ENCODE data around the gene NCK2. TPM values are rescaled to one million over a fixed set of nuclear protein-coding genes. Genes with fewer than 3 reads are reported as not detected.

Gene NCK2
- polyA plus RNA-seq, 1 donor from 2014 or later, result 19.6 TPM

GRCh38 chr2:105782646-105783045 lies 37.9 kb downstream of the NCK2 start:
- Mint-ChIP-seq H3K9me3 (no peaks in the 10 kb centered on the region), H3K36me3 (peaks cover 6% of the 10 kb centered on the region), H3K27ac (peak overlapping the region in 2 of 3 donors; percentile 31), H3K4me1 (peaks cover 39 to 63% (median 45%) of the 10 kb centered on the region in 3 donors), H3K4me3 (no peak overlapping the region), H3K27me3 (no peaks in the 10 kb centered on the region)

- Mint-ChIP-seq H3K27me3 (no peaks in the 10 kb centered on the region), H3K36me3 (peaks cover 8% of the 10 kb centered on the region), H3K4me3 (no peak overlapping the region), H3K4me1 (peaks cover 44 to 62% (median 44%) of the 10 kb centered on the region in 3 donors), H3K9me3 (no peaks in the 10 kb centered on the region), H3K27ac (peak overlapping the region in 1 of 3 donors; percentile 31)
Observed at GRCh38 chr2:105783151-105783738, 38.5 kb downstream of the NCK2 start.

DNA sequence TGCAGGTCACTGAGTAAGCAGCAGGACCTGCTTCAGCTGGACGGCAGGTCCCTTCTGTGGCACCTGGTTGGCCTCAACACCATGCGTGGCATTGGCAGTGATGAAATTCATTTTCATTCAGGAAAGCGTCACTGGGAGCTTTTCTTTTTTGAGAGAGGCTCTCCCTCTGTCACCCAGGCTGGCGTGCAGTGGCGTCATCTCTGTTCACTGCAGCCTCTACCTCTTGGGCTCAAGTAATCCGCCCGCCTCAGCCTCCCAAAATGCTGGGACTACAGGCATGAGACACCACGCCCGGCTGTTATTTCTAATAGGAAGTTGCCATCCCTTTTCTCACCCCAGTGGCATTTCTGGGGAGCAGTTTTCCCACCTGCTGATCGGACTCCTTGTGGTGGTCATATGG lies 39.3 kb downstream of the NCK2 start:
- Mint-ChIP-seq H3K4me1 (peaks cover 42 to 63% (median 50%) of the 10 kb centered on the region in 3 donors), H3K27ac (no peak overlapping the region), H3K9me3 (no peaks in the 10 kb centered on the region), H3K36me3 (peaks cover 8% of the 10 kb centered on the region), H3K4me3 (no peak overlapping the region), H3K27me3 (no peaks in the 10 kb centered on the region)

DNA sequence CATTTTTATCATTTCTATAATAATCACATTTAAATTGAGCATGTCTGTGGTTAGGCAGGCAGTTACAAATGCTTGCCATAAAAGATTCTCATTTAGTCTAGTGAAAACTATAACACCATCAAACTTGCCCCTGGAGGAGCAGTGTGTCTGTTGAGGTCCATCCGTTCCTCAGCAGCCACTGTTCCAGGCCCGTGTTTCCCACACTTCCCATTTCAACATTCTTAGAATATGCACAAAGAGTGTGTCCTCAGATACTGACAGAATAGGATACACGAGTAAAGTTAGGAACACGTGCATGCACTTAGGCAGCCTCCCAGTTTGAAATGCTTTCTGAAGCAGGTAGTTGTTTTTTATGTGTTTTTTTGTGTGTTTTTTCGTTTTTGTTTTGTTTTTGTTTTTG lies 39.9 kb downstream of the NCK2 start:
- no peaks in the 10 kb centered on the region for H3K9me3 Mint-ChIP-seq
- H3K36me3 Mint-ChIP-seq, result peaks cover 4% of the 10 kb centered on the region
- H3K4me1 Mint-ChIP-seq, result peaks cover 42 to 61% (median 49%) of the 10 kb centered on the region in 3 donors
- no peak overlapping the region for H3K27ac Mint-ChIP-seq
- H3K27me3 Mint-ChIP-seq, result no peaks in the 10 kb centered on the region
- H3K4me3 Mint-ChIP-seq, result no peak overlapping the region

DNA sequence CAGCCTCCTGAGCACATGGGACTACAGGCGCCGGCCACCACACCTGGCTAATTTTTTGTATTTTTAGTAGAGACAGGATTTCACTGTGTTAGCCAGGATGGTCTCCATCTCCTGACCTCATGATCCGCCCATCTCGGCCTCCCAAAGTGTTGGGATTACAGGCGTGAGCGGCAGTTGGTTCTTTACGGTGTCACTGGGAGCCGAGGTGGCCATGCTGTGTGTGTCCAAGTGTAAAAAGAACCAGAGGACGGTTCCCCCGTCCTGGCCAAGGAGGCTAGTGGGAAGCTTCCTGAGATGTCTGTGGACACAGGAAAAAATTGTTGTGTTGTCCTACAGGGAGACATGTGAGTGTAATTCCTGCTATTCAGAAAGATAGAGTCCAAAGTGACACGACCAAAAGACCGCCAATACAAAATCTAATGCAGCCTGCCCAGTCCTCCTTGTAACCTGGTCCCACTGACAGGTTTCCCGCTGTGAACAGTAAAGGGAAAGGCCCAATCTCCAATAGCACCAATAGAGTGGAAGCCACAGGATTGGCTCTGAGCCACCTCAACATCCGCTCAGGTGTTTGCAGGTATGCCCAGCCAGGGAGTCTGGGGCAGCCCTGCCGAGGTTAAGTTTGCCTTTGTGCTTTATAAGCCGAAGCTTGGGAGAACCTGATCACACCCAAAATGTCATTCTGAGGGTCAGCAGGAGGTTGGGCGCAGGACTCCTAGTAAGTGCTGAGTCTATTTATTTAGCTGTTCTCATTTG lies 40.6 kb downstream of the NCK2 start:
- no peak overlapping the region for H3K27ac Mint-ChIP-seq
- peaks cover 41 to 64% (median 55%) of the 10 kb centered on the region in 3 donors for H3K4me1 Mint-ChIP-seq
- no peaks in the 10 kb centered on the region for H3K9me3 Mint-ChIP-seq
- no peak overlapping the region for H3K4me3 Mint-ChIP-seq
- peaks cover 4% of the 10 kb centered on the region for H3K36me3 Mint-ChIP-seq
- H3K27me3 Mint-ChIP-seq, result no peaks in the 10 kb centered on the region

GRCh38 chr2:105786231-105787230 lies 41.8 kb downstream of the NCK2 start:
- H3K9me3 Mint-ChIP-seq, result no peaks in the 10 kb centered on the region
- peak overlapping the region in 3 of 4 donors; percentile 22 to 50 (median 44) for H3K4me3 Mint-ChIP-seq
- no peaks in the 10 kb centered on the region for H3K27me3 Mint-ChIP-seq
- H3K36me3 Mint-ChIP-seq, result peaks cover 4% of the 10 kb centered on the region
- peaks cover 42 to 65% (median 59%) of the 10 kb centered on the region in 3 donors for H3K4me1 Mint-ChIP-seq
- H3K27ac Mint-ChIP-seq, result peak overlapping the region in 2 of 3 donors; percentile 31 to 84

DNA sequence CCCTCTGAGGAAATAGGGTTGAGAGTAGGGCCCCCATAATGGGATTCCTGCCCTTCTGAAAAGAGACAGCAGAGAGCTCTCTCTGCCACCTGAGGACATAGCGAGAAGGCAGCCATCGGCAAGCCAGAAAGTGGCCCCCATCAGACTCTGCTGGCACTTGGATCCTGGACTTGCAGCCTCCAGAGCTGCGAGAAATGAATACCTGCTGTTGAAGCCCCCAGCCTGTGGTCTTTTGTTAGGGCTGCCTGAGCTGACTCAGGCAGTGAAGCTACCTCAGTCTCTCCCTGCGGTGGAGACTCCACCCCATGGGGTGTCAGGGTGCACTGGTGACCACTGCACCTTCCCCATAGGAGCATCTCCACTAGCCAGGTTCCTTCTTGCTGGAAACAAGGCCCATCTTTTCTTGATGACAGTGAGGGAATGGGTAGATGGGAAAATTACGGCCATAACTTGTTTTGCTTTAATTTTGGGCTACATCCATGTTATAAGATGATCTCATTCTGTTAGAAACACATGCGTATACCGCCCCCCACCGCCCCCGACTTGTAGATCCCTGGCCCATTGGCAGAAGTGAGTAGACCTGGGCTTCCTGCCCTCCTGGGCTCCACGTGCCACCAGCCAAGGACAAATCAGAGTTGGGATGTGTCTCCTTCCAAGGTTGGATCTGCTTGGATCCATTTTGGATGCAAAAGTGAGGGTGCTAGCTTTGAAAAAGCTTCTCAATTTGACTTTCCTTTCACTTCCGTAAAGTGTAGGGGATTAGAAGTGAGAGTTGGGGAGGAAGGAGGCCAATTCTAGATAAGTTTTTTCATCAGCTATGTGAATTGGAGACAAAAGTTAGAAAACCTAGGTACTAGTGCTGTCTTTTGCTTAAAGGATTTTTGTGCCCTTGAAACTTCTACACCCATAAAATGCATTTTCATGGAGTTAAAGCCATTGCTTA lies 42.9 kb downstream of the NCK2 start:
- Mint-ChIP-seq H3K27me3 (no peaks in the 10 kb centered on the region), H3K9me3 (no peaks in the 10 kb centered on the region), H3K27ac (peak overlapping the region; percentile 67 to 88 (median 80)), H3K36me3 (peaks cover 4% of the 10 kb centered on the region), H3K4me1 (peaks cover 41 to 61% (median 50%) of the 10 kb centered on the region in 3 donors), H3K4me3 (peak overlapping the region in 3 of 4 donors; percentile 45 to 83 (median 74))

GRCh38 chr2:105788670-105789290 lies 44.1 kb downstream of the NCK2 start:
- Mint-ChIP-seq H3K27me3 (no peaks in the 10 kb centered on the region), H3K27ac (peak overlapping the region; percentile 48 to 88 (median 63)), H3K9me3 (no peaks in the 10 kb centered on the region), H3K4me1 (peaks cover 47 to 67% (median 49%) of the 10 kb centered on the region in 3 donors), H3K4me3 (peak overlapping the region in 2 of 4 donors; percentile 65 to 70), H3K36me3 (peaks cover 7% of the 10 kb centered on the region)

- H3K9me3 Mint-ChIP-seq, result no peaks in the 10 kb centered on the region
- peak overlapping the region; percentile 40 to 96 (median 88) for H3K27ac Mint-ChIP-seq
- H3K4me3 Mint-ChIP-seq, result peak overlapping the region; percentile 15 to 91 (median 78)
- peaks cover 49 to 64% (median 49%) of the 10 kb centered on the region in 3 donors for H3K4me1 Mint-ChIP-seq
- no peaks in the 10 kb centered on the region for H3K27me3 Mint-ChIP-seq
- peaks cover 7% of the 10 kb centered on the region for H3K36me3 Mint-ChIP-seq
Observed at GRCh38 chr2:105789745-105790460, 45.2 kb downstream of the NCK2 start.

DNA sequence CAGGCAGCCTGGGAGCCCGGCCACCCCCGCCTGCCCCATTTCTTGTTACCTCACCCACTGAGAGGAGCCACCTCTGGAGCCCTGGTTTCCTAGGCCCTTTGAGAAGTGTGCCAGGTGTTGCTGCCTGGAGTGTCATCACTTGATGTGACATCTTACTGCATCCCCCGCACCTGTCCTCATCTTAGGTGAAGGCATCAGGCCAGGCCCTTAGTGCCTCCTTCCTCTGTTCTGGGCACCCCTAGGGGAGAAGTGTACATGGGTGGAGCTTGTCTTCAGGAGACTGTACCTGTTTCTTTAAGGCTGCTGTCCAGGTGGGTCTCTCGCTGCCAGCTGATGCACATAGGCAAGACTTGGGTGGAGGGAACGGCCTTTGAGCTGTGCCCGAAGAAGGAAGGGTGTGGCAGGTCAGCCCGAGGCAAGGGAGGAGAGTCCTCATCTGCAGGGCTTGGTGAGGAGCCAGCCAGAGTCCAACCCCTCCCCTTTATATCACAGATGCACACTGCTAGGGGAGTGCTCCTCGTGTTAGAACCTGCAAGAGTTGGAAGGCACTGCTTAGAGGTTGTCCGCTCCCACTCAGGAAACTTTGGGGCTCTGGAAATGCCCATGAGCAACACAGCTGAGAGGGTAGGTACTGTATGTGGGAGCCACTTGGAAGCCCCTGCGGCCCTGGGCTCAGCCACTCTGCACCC lies 45.9 kb downstream of the NCK2 start:
- Mint-ChIP-seq H3K36me3 (peaks cover 7% of the 10 kb centered on the region), H3K4me1 (peaks cover 53 to 69% (median 53%) of the 10 kb centered on the region in 3 donors), H3K9me3 (no peaks in the 10 kb centered on the region), H3K4me3 (peak overlapping the region; percentile 67 to 91 (median 80)), H3K27ac (peak overlapping the region; percentile 40 to 96 (median 90)), H3K27me3 (no peaks in the 10 kb centered on the region)

- H3K9me3 Mint-ChIP-seq, result no peaks in the 10 kb centered on the region
- H3K4me1 Mint-ChIP-seq, result peaks cover 54 to 72% (median 55%) of the 10 kb centered on the region in 3 donors
- peak overlapping the region in 2 of 3 donors; percentile 40 to 96 for H3K27ac Mint-ChIP-seq
- H3K27me3 Mint-ChIP-seq, result no peaks in the 10 kb centered on the region
- peak overlapping the region; percentile 67 to 91 (median 72) for H3K4me3 Mint-ChIP-seq
- H3K36me3 Mint-ChIP-seq, result peaks cover 7% of the 10 kb centered on the region
Observed at GRCh38 chr2:105791229-105791628, 46.5 kb downstream of the NCK2 start.

DNA sequence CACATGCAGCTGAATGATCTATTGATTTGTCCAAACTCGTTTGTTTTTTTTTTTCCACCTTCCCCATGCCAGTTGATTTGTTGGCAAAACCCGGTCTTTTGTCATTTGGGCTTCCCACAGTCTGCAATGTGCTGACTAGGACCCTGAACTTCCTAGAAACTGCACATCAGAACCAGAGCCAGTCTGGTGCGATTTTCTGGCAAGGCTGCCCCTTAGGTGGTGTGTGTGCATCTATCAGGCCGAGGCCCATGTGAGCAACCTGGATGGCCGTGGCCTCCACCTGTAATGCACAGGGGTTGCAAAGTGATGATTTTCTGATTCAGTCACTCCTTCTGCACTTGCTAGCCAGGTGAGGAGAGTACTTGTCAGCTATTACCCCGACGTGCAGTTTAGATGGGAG lies 47.8 kb downstream of the NCK2 start:
- H3K27me3 Mint-ChIP-seq, result no peaks in the 10 kb centered on the region
- peak overlapping the region in 2 of 3 donors; percentile 35 to 81 for H3K27ac Mint-ChIP-seq
- H3K36me3 Mint-ChIP-seq, result peaks cover 5% of the 10 kb centered on the region
- H3K9me3 Mint-ChIP-seq, result no peaks in the 10 kb centered on the region
- peaks cover 52 to 73% (median 59%) of the 10 kb centered on the region in 3 donors for H3K4me1 Mint-ChIP-seq
- H3K4me3 Mint-ChIP-seq, result peak overlapping the region in 2 of 4 donors; percentile 16 to 38
